HG03064 (cell line): ENCODE results near the gene UVRAG.

Experiments used
- ATAC-seq: cut with Tn5 transposase; IDR thresholded peaks from one replicate; pipeline ENCODE4 v1.9.1; 2021; ENCODE audit warnings: low read depth; ENCODE audit not compliant: unreplicated experiment

Gene UVRAG

DNA sequence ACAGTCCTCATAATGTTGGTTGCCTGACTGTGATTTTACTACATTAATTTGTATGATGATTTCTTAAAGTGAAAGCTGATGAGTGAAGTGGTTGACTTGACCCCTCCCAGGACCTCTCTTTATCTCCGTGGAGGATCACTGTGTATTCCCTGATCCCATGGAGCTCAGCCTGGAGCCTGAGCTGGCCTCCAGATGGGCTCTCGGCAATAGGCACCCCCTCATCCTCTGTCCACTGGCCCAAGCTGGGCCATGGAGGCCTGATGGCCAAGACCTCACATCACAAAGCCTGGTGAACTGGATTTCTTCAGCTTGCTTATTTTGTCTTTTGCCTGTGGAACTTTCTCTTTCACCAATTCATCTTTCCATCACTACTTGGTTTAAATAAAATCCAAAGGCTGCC lies 316.1 kb downstream of the UVRAG start:
- ATAC-seq, result no peak

- no peak for ATAC-seq
These were observed 316.9 kb downstream of the UVRAG start for GRCh38 chr11:76131671-76132631.

GRCh38 chr11:76134239-76134638 lies 319.2 kb downstream of the UVRAG start:
- no peak for ATAC-seq

- ATAC-seq, result no peak
These were observed 320.5 kb downstream of the UVRAG start for GRCh38 chr11:76135491-76135890.

DNA sequence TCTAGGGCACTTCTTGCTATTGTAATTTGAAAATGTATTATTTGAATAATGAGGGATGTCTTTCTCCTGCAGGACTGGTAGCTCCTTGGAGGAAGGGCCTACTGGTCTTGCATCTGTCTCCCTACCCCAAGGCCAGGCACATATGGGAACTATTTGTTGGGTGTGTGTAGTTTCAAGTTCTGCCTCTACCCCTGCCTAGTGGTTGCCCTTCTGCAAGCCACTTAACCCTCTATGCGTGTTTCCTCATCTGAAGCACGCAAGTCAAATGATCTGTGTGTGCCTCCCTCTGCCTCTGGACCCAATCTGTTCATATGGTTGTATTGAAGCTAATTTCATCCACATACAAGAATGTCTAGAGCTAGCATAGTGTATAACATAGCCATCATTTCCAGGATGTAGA lies 324.3 kb downstream of the UVRAG start:
- ATAC-seq, result no peak

- no peak for ATAC-seq
These were observed 326.0 kb downstream of the UVRAG start for GRCh38 chr11:76140912-76141574.

GRCh38 chr11:76141901-76142588 lies 327.0 kb downstream of the UVRAG start:
- ATAC-seq, result no peak

DNA sequence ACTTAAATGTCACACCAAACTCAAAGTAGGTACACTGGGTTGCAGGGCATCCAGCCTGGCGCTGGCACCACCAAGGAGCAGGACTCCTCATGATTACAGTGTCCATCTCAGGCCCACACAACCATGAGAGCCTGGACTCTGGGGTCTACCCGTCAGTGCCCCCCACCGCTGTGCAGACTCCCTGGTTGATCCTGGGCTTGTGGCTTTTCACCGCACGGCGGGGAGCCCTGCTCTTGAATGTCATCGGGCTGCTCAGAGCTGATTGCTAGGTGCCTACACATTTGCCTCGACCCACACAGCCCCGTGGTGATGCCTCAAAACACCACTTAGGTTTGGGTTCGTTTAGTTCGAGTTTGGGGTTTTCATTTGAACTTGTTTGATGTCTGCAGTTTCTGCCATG lies 328.3 kb downstream of the UVRAG start:
- no peak for ATAC-seq

DNA sequence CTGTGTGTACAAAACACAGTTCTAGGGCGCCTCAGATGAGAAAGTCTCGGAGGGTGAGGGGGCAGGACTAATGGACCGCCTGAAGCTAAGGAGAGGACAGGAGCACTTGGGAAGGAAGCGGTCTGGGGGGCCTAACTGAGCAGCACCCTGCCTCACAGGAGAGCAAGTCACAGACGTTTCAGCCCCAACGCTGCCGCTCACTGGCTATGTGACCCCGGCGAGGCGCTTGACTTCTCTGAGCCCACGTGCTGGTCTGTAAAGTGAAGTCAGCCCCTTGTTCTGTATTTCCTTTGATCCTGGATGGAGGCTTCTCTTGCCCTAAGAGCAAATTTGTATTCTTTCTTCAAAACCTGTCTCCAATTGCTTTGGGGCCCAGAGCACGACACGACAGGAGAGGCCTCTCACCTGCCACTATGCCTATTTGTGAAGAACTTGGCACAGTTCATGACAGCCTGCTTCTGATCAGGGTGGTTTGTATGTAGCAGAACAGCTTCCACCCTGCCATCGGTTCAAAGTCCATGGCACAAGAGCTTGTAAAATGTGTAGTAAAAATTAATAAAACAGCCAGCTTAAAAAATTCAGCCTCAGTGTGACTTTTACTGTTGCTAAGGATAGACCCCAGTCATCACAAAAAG lies 332.2 kb downstream of the UVRAG start:
- ATAC-seq, result no peak

DNA sequence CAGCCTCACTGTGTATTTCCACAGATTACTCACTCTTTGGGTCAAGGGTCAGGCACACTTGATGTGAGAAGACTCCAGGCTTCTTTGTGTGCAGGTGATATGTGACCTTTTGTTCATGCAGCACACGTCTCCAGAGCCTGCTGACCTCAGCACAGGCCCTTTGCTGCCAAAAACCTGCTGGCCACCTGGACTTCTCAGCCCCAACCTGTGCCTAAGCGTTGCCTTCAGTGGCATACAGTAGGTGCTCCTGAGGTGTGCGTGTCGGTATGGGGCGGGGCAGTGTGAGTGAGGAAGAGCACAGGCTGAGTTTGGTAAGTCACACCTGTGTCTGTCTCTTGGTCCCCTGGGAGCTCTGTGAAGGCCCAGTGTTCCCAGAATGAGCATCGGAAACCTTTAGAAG lies 333.2 kb downstream of the UVRAG start:
- ATAC-seq, result no peak

DNA sequence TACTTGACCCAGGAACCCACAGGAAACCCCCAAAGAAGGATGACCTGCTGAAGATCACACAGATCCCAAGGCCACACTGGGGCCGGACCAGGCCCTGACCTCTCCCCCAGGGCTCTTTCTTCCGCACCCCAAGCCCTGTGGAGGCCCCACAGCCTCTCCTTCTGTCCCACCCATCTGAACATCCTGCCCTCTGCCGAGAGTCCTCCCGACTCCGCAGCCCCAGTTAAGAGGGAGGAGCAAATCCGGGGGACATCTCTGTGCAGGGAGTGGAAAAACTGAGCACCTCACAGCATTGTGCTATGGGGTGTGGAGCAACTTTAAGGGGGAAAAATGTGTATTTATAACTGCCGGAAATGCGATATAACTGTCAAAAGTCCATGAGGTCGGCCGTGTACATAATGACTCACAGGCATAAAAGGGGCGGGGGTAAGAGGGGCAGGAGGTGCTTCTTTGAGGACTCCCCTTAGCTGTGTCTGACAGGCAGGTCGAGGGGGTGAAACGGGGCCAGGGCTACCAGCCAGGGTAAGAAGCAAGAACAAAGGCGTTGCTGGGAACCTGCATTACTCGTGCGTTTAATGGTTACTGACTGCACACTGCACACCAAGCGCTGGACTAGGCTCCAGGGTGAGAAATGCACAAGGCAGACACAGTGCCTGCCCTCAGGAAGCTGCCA lies 334.1 kb downstream of the UVRAG start:
- ATAC-seq, result no peak

GRCh38 chr11:76149713-76150112 lies 334.7 kb downstream of the UVRAG start:
- ATAC-seq, result no peak

GRCh38 chr11:76150141-76150540 lies 335.1 kb downstream of the UVRAG start:
- ATAC-seq, result no peak

- no peak for ATAC-seq
These were observed 336.6 kb downstream of the UVRAG start for GRCh38 chr11:76151556-76152085.

DNA sequence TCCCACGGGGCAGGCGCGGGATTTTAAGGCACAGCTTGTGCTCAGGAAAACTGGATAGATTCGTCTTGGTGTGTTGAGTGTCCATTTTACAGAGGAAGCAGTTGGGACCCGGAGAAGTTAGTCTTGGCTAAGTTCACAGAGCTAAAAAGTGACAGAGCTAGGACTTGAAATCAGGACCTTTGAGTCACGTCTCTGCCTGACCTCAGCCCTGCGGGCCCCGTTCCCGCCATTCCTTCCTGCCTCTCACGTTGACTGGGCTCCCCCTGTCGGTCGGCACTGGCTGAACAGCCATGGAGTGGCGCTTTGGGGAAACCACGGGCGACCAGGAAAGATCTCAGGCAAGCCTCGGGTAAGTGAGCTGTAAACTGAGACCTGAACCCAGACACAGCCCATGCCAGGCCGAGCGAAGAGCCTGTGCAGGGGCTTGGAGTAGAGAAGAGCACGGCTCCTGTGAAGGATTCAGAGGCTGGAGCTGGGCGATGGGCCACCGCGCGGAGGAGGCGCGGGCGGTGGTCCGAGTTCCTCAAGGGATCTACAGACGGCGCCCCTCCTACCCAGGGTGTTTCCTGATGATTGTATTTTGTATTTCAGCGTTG lies 337.2 kb downstream of the UVRAG start:
- ATAC-seq, result peak; percentile 46

DNA sequence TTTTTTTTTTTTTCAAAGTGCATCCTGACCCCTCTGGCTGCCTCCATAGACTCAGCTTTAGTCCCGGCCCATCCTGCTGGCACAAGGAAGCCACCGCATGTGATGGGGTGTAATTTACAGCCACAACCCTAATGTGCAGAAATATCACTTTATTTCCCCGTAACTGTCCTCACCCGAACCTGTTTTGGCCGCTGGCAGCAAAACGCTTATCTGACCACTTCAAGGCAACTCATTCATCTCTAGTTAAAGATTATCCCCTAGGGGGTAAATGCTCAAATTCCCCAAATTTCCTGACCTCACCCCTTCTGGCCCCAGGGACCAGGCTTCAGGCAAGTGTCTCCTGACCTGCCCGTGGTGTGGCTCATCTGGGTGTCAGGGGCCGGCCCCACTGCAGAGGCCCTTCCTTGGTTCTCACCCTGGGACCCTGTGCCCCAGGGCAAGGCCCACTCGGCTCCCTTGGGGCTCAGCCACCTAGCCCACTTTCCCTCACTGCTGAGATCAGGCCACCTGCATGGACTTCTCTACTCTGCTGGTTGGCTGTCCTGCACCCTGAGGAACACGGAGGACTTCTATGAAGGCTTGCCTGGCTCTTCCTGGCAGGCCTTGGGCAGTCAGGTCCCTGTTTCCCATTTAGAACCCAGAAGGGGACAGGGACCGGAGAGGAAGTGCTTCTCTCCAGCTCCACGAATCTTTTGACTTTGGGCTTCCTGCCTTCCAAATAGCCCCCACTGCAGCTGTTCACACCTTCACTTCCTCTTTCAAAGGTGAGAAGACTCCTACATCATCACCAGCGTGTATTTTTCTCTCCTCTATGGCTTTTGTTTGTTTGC lies 337.9 kb downstream of the UVRAG start:
- peak; percentile 54 for ATAC-seq

DNA sequence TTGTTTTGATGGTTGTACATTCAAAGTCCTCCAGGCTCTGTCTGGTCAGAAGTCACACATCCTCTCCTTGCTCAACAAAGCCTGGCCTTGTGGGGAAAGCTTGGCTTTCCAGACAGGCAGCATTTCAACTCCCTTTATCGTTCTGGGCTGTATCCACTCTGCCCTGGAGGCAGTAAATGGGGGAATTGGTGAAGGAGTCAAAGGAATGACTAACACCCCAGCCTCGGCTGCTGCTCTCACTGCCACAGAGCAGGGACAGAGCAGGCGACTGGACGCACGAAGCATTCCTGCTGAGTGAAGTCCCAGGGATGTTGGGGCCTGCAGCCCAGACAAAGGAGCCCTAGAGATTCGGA lies 338.5 kb downstream of the UVRAG start:
- ATAC-seq, result no peak

DNA sequence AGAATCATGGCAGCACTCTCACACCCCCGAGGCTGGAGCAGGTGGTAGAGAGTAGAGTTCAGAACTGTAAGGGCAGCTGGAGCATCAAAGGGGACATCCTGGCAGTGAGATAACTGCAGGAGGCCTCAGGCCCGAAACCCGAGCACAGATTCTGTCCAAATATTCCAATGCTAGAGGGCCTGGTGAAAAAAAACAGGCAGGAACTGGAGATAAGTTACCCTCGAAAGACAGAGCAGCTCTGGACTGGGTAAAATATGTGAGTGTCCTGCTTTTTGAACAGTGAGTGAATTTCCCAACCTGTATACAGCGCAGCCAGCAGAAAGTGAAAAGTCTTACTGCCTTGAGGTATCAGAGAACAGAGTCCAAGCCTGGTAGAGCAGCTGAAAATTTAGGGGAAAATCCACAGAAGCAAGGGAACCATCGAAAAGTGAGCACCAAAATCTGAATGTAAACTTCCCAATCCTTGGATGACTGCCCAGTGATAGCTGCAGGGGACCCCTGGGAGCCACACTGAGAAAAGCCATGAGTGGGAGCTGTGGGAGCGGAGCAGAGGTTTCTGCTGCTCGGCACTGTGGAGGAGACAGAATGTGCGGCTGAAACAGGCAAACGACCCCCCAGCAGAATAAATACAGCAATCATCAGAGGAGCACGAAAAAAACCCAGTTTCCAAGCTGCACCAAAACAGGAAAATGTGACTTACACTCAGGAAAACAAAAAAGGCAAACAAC lies 340.7 kb downstream of the UVRAG start:
- no peak for ATAC-seq
